ENCODE measurements around the gene MYL3.

Gene MYL3

GRCh38 chr3:46895761-46896160 lies 32.5 kb upstream of the MYL3 start:
- no peak overlapping the region for H3K4me3 ChIP-seq (ENCODE audit: control insufficient read depth, low read depth, low read length)
- no peak for TF ChIP-seq CTCF (IDR thresholded peaks at IDR 0.05; ENCODE audit: control insufficient read depth, insufficient read depth, low read depth, low read length, missing control alignments)
- DNase-seq (ENCODE audit: low read depth), result no peak

GRCh38 chr3:46895204-46895660 lies 32.0 kb upstream of the MYL3 start:
- peak; percentile 89 for TF ChIP-seq CTCF (IDR thresholded peaks at IDR 0.05; ENCODE audit: control insufficient read depth, insufficient read depth, low read depth, low read length, missing control alignments)
- H3K4me3 ChIP-seq (ENCODE audit: control insufficient read depth, low read depth, low read length), result no peak overlapping the region
- DNase-seq (ENCODE audit: low read depth), result no peak

- DNase-seq (ENCODE audit: low read depth), result no peak
- no peak overlapping the region for H3K4me3 ChIP-seq (ENCODE audit: control insufficient read depth, low read depth, low read length)
- no peak for TF ChIP-seq CTCF (IDR thresholded peaks at IDR 0.05; ENCODE audit: control insufficient read depth, insufficient read depth, low read depth, low read length, missing control alignments)
Measured at GRCh38 chr3:46894256-46894655, 31.0 kb upstream of the MYL3 start.

- no peak for DNase-seq (ENCODE audit: low read depth)
- TF ChIP-seq CTCF (IDR thresholded peaks at IDR 0.05; ENCODE audit: control insufficient read depth, insufficient read depth, low read depth, low read length, missing control alignments), result no peak
- no peak overlapping the region for H3K4me3 ChIP-seq (ENCODE audit: control insufficient read depth, low read depth, low read length)
Measured at GRCh38 chr3:46893763-46894162, 30.5 kb upstream of the MYL3 start.

GRCh38 chr3:46893146-46893748 lies 30.0 kb upstream of the MYL3 start:
- no peak for DNase-seq (ENCODE audit: low read depth)
- no peak overlapping the region for H3K4me3 ChIP-seq (ENCODE audit: control insufficient read depth, low read depth, low read length)
- no peak for TF ChIP-seq CTCF (IDR thresholded peaks at IDR 0.05; ENCODE audit: control insufficient read depth, insufficient read depth, low read depth, low read length, missing control alignments)

GRCh38 chr3:46892285-46893145 lies 29.3 kb upstream of the MYL3 start:
- peak; percentile 2 for TF ChIP-seq CTCF (IDR thresholded peaks at IDR 0.05; ENCODE audit: control insufficient read depth, insufficient read depth, low read depth, low read length, missing control alignments)
- peak overlapping the region; percentile 41 for H3K4me3 ChIP-seq (ENCODE audit: control insufficient read depth, low read depth, low read length)
- DNase-seq (ENCODE audit: low read depth), result peak; percentile 7
